Mammary epithelial cell (primary cell): ENCODE measurements around the gene MFSD6.
"Not testable (repeated sequence)": the region's sequence is repeated elsewhere in the genome, so short reads cannot be mapped to it uniquely, and the experiment has no call there.

Source experiments
- CTCF ChIP-seq, 2 donors: IDR thresholded peaks in 1 of 2; conservative IDR thresholded peaks in 1 of 2; 2 replicates each; pipeline ENCODE4 v1.5.1; 2011 to 2012; ENCODE audit warnings: inconsistent platforms in 2 of 2, low read length in 2 of 2, mild to moderate bottlenecking in 2 of 2, control low read depth in 1 of 2, low read depth in 1 of 2; ENCODE audit not compliant: insufficient read depth in 1 of 2; ENCODE audit errors: extremely low read depth in 1 of 2
- EZH2 ChIP-seq: IDR thresholded peaks from 2 replicates; pipeline ENCODE4 v1.6.1; 2012; ENCODE audit warnings: low read length, inconsistent platforms, borderline replicate concordance

- TF ChIP-seq CTCF (conservative IDR thresholded peaks at IDR 0.05 in 1 of 2, IDR thresholded peaks at IDR 0.05 in 1 of 2; ENCODE audit: extremely low read depth in 1 of 2, insufficient read depth in 1 of 2, low read depth in 1 of 2, low read length in 2 of 2); EZH2: not testable (repeated sequence)
Measured at GRCh38 chr2:190430866-190431265, 22.7 kb downstream of the MFSD6 start.
